Kidney (tissue), 14 donors: ENCODE measurements around the gene SMC4. TPM values are rescaled to one million over a fixed set of nuclear protein-coding genes. Genes with fewer than 3 reads are reported as not detected.
A peak's percentile ranks its signal among the peaks of the same experiment; 100 is the strongest.

Experiments used
- DNase-seq, 5 donors: peaks; one replicate each; pipeline ENCODE4 v3.0.0-alpha.2; 2013 to 2020
- FAIRE-seq: peaks from 2 replicates; lab custom pipeline; 2012; peaks lifted over from hg19 to GRCh38; lab: Jason Lieb, UNC
- H3K27ac ChIP-seq, 2 donors: one replicate each; pipeline ENCODE4 v1.7.0; 2013; ENCODE audit warnings: low read depth in 2 of 2, low read length in 2 of 2, inconsistent platforms in 1 of 2
- H3K27me3 ChIP-seq: one replicate; pipeline ENCODE4 v1.7.1; 2013; ENCODE audit warnings: low read length, inconsistent platforms; ENCODE audit not compliant: control insufficient read depth, insufficient read depth
- H3K36me3 ChIP-seq, 3 donors: one replicate each; pipeline versions ENCODE4 v1.7.0 to v1.7.1; 2013; ENCODE audit warnings: low read length in 3 of 3, control low read depth in 1 of 3, inconsistent platforms in 1 of 3; ENCODE audit not compliant: insufficient read depth in 3 of 3, control insufficient read depth in 2 of 3
- H3K4me1 ChIP-seq, 3 donors: one replicate each; pipeline versions ENCODE4 v1.7.0 to v1.7.1; 2013; ENCODE audit warnings: low read length in 3 of 3, inconsistent platforms in 1 of 3, low read depth in 1 of 3; ENCODE audit not compliant: control insufficient read depth in 2 of 3, insufficient read depth in 2 of 3
- H3K4me3 ChIP-seq, 3 donors: one replicate each; pipeline versions ENCODE4 v1.7.0 to v1.8.1; 2013; ENCODE audit warnings: low read length in 3 of 3, control low read depth in 1 of 3, inconsistent platforms in 1 of 3
- H3K9ac ChIP-seq, 3 donors: one replicate each; pipeline versions ENCODE4 v1.7.0 to v1.7.1; 2013; ENCODE audit warnings: low read length in 3 of 3, control low read depth in 1 of 3, inconsistent platforms in 1 of 3
- H3K9me3 ChIP-seq, 3 donors: one replicate each; pipeline versions ENCODE4 v1.7.0 to v1.7.1; 2013; ENCODE audit warnings: low read length in 3 of 3, control low read depth in 1 of 3, inconsistent platforms in 1 of 3; ENCODE audit not compliant: control insufficient read depth in 2 of 3, insufficient read depth in 1 of 3
- CTCF ChIP-seq: IDR thresholded peaks from 3 replicates; pipeline ENCODE4 v1.5.1; 2012; ENCODE audit warnings: mild to moderate bottlenecking, moderate library complexity, borderline replicate concordance; ENCODE audit not compliant: insufficient read depth; ENCODE audit errors: extremely low read depth
- intact Hi-C: fragments of 100-400 bp; cut with DNase I; formaldehyde crosslinking; loops from one replicate; pipeline ENCODE4 v1.11.1; 2022
- polyA plus RNA-seq: library from polyadenylated mRNA; stranded (reverse); fragments of 350-450 nt; fragmentation: Illumina TruSeq; extraction: RNeasy Lipid Tissue Mini Kit (QIAGEN cat#74804); gene quantifications from one replicate; pipeline ENCODE4 v1.2.3, GENCODE V29; 2014; ENCODE audit warnings: low read depth, low replicate concordance; ENCODE audit not compliant: insufficient read depth
- total RNA-seq: library from RNA; stranded (reverse); fragmentation: NEBNext Ultra II Directional; extraction: Animal tissue kit (Norgen Biotek cat#: 25700); gene quantifications from one replicate; pipeline ENCODE4 v1.2.1, GENCODE V29; 2021
- donor health status: control.
- donor health status: control.
- donor health status: control.
- donor health status: control.
- donor health status: control.
- donor health status: DM: yes; HTN: yes; CAD: no.
- donor health status: Normal renal cell carcinoma (clear cell type).

Gene SMC4
- total and polyA plus RNA-seq, 2 donors from 2014 or later: 7.4 to 24.5 TPM

GRCh38 chr3:160409812-160410610 lies 10.6 kb downstream of the SMC4 start:
- FAIRE-seq (no peak), DNase-seq (no peak)
- Histone ChIP-seq H3K4me1 (no peaks in the 10 kb centered on the region), H3K9me3 (no peaks in the 10 kb centered on the region), H3K4me3 (no peak overlapping the region), H3K36me3 (peaks cover 0 to 3% (median 1%) of the 10 kb centered on the region in 3 donors), H3K27ac (no peak overlapping the region), H3K9ac (no peak overlapping the region), H3K27me3 (no peaks in the 10 kb centered on the region)
- intact Hi-C loops: no loop called here
- TF ChIP-seq CTCF: no peak

GRCh38 chr3:160412477-160412876 lies 13.0 kb downstream of the SMC4 start:
- intact Hi-C loops: no loop called here
- FAIRE-seq: no peak
- H3K4me3 ChIP-seq: no peak overlapping the region

GRCh38 chr3:160413613-160414248 lies 14.3 kb downstream of the SMC4 start:
- H3K27me3 ChIP-seq: no peaks in the 10 kb centered on the region
- no peak overlapping the region for H3K9ac ChIP-seq
- intact Hi-C loops: no loop called here
- TF ChIP-seq CTCF: peak; percentile 76
- no peaks in the 10 kb centered on the region for H3K9me3 ChIP-seq
- FAIRE-seq (peak; percentile 87), DNase-seq (peak in 4 of 5 donors; percentile 66 to 89 (median 74))
- no peak overlapping the region for H3K27ac ChIP-seq
- H3K4me1 ChIP-seq: no peaks in the 10 kb centered on the region
- H3K4me3 ChIP-seq: no peak overlapping the region
- peaks cover 0 to 4% (median 2%) of the 10 kb centered on the region in 3 donors for H3K36me3 ChIP-seq

More at GRCh38 chr3:160412477-160412876, 13.0 kb downstream of the SMC4 start:
- Histone ChIP-seq H3K9ac (no peak overlapping the region), H3K4me1 (no peaks in the 10 kb centered on the region), H3K36me3 (peaks cover 2 to 4% (median 3%) of the 10 kb centered on the region in 3 donors), H3K9me3 (no peaks in the 10 kb centered on the region), H3K27ac (no peak overlapping the region), H3K27me3 (no peaks in the 10 kb centered on the region)
- no peak for TF ChIP-seq CTCF
- no peak for DNase-seq
